Measurements from ENCODE around the gene C3orf38. TPM values are rescaled to one million over a fixed set of nuclear protein-coding genes. Genes with fewer than 3 reads are reported as not detected.

C3orf38 gene
- total RNA-seq, 1 donor from 2014 or later = 26.0 TPM

GRCh38 chr3:88189361-88189810 lies 39.6 kb downstream of the C3orf38 start:
- Mint-ChIP-seq H3K9me3 (ENCODE audit: unreplicated experiment) (peaks cover 5% of the 10 kb centered on the region), H3K27me3 (ENCODE audit: unreplicated experiment) (no peaks in the 10 kb centered on the region), H3K36me3 (ENCODE audit: unreplicated experiment) (peaks cover 1% of the 10 kb centered on the region), H3K4me1 (ENCODE audit: low read depth, unreplicated experiment) (peaks cover 3% of the 10 kb centered on the region), H3K4me3 (ENCODE audit: unreplicated experiment) (no peak overlapping the region), H3K27ac (ENCODE audit: unreplicated experiment) (no peak overlapping the region)
- DNase-seq = no peak
- TF ChIP-seq CTCF (IDR thresholded peaks at IDR 0.05; ENCODE audit: partially characterized antibody, unreplicated experiment) = no peak

GRCh38 chr3:88191872-88192409 lies 42.2 kb downstream of the C3orf38 start:
- H3K4me1 Mint-ChIP-seq (ENCODE audit: low read depth, unreplicated experiment) = peaks cover 3% of the 10 kb centered on the region
- no peaks in the 10 kb centered on the region for H3K36me3 Mint-ChIP-seq (ENCODE audit: unreplicated experiment)

GRCh38 chr3:88192631-88193030 lies 42.9 kb downstream of the C3orf38 start:
- no peak overlapping the region for H3K4me3 Mint-ChIP-seq (ENCODE audit: unreplicated experiment)
- DNase-seq = no peak
- TF ChIP-seq CTCF (IDR thresholded peaks at IDR 0.05; ENCODE audit: partially characterized antibody, unreplicated experiment) = no peak
- peaks cover 3% of the 10 kb centered on the region for H3K4me1 Mint-ChIP-seq (ENCODE audit: low read depth, unreplicated experiment)
- no peaks in the 10 kb centered on the region for H3K36me3 Mint-ChIP-seq (ENCODE audit: unreplicated experiment)
- H3K27me3 Mint-ChIP-seq (ENCODE audit: unreplicated experiment) = no peaks in the 10 kb centered on the region
- H3K27ac Mint-ChIP-seq (ENCODE audit: unreplicated experiment) = no peak overlapping the region
- H3K9me3 Mint-ChIP-seq (ENCODE audit: unreplicated experiment) = peaks cover 3% of the 10 kb centered on the region

More at GRCh38 chr3:88191872-88192409, 42.2 kb downstream of the C3orf38 start:
- H3K27ac Mint-ChIP-seq (ENCODE audit: unreplicated experiment) = no peak overlapping the region
- peaks cover 3% of the 10 kb centered on the region for H3K9me3 Mint-ChIP-seq (ENCODE audit: unreplicated experiment)
- TF ChIP-seq CTCF (IDR thresholded peaks at IDR 0.05; ENCODE audit: partially characterized antibody, unreplicated experiment) = no peak
- H3K27me3 Mint-ChIP-seq (ENCODE audit: unreplicated experiment) = no peaks in the 10 kb centered on the region
- DNase-seq = no peak
- H3K4me3 Mint-ChIP-seq (ENCODE audit: unreplicated experiment) = no peak overlapping the region

- DNase-seq = no peak
- Mint-ChIP-seq H3K4me1 (ENCODE audit: low read depth, unreplicated experiment) (no peaks in the 10 kb centered on the region), H3K9me3 (ENCODE audit: unreplicated experiment) (peaks cover under 1% of the 10 kb centered on the region)
These were observed 46.2 kb downstream of the C3orf38 start for GRCh38 chr3:88195951-88196434.

More at GRCh38 chr3:88195951-88196434, 46.2 kb downstream of the C3orf38 start:
- Mint-ChIP-seq H3K27ac (ENCODE audit: unreplicated experiment) (no peak overlapping the region), H3K4me3 (ENCODE audit: unreplicated experiment) (no peak overlapping the region), H3K27me3 (ENCODE audit: unreplicated experiment) (no peaks in the 10 kb centered on the region), H3K36me3 (ENCODE audit: unreplicated experiment) (no peaks in the 10 kb centered on the region)
- no peak for TF ChIP-seq CTCF (IDR thresholded peaks at IDR 0.05; ENCODE audit: partially characterized antibody, unreplicated experiment)
